GM21619 (cell line): ENCODE measurements around the gene PRSS8.
A peak's percentile ranks its signal among the peaks of the same experiment; 100 is the strongest.
"Not testable (repeated sequence)": the region's sequence is repeated elsewhere in the genome, so short reads cannot be mapped to it uniquely, and the experiment has no call there.

ENCODE experiments used
- ATAC-seq: cut with Tn5 transposase; IDR thresholded peaks from one replicate; pipeline ENCODE4 v1.9.1; 2021; ENCODE audit not compliant: unreplicated experiment

PRSS8 gene

DNA sequence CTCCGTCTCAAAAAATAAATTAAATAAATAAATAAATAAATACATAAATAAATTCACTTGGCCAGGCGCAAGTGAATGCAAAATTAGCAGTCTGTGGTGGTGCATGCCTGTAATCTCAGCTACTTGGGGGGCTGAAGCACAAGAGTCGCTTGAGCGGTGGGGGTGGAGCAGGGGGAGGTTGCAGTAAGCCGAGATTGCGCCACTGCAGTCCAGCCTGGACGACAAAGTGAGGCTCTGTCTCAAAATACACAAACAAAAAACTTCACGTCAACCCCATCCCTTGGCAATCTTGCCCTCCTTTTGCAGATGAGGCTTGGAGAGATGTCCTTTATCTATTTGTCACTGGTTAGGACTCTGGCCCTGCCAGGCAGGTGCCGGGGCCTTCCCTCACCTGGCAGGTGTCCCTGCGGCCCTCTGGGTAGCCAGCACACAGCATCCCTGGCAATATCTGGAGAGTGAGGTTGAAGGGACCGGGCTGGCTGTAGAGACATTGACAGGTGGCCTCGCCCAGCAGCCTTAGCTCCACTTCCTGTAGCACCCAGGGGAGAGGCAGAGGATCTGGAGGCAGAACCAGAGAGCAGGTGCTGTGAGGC lies 10.0 kb upstream of the PRSS8 start:
- ATAC-seq, result no peak

DNA sequence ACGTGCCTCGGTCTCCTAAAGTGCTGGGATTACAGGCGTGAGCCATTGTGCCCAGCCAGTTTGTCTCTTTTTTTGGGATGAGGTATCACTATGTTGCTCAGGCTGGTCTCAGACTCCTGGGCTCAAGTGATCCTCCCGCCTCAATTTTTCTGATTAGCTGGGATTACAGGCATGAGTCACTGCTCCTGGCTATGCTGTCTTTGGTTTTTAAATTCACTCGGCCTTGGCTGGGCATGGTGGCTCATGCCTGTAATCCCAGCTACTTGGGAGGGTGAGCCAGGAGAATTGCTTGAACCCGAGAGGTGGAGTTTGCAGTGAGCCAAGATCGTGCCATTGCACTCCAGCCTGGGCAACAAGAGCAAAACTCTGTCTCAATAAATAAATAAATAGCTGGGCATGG lies 8.9 kb upstream of the PRSS8 start:
- not testable (repeated sequence) for ATAC-seq

- no peak for ATAC-seq
These were observed 8.2 kb upstream of the PRSS8 start for GRCh38 chr16:31143694-31144148.

- no peak for ATAC-seq
These were observed 7.6 kb upstream of the PRSS8 start for GRCh38 chr16:31143011-31143693.

- ATAC-seq, result peak; percentile 80
These were observed 6.8 kb upstream of the PRSS8 start for GRCh38 chr16:31142109-31143010.

DNA sequence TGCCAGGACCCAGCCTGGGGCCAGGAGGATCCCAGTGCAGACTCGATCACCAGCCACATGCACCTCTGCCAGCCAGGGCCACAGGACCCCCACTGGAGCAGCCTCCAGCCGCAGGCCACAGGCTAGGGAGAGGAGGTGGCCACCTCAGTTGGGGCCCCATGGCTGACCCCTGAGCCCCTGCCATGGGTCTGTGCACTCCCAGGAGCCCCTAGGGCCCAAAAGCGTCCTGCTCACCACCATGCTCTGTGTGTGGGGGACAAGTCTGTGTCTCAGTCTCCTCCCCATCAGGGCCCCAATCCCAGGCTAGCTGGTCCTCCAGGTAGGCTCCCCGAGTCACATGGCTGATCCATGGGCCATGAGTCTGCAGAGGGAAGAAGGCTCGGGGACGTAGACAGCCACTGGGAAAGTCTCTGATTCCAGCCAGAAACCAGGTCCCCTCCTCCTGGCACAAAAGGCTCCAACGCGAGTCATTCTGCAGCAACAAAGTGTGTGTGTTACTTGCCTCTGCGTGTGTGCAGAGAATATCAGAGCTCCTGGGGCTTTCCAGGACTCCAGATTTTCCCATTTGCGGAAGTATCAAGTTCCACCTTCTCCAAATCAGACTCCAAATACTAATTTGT lies 6.1 kb upstream of the PRSS8 start:
- no peak for ATAC-seq

- ATAC-seq, result not testable (repeated sequence)
These were observed 5.5 kb upstream of the PRSS8 start for GRCh38 chr16:31141071-31141469.

- no peak for ATAC-seq
These were observed 3.4 kb upstream of the PRSS8 start for GRCh38 chr16:31138621-31139578.

GRCh38 chr16:31136822-31137499 lies 1.4 kb upstream of the PRSS8 start:
- not testable (repeated sequence) for ATAC-seq

DNA sequence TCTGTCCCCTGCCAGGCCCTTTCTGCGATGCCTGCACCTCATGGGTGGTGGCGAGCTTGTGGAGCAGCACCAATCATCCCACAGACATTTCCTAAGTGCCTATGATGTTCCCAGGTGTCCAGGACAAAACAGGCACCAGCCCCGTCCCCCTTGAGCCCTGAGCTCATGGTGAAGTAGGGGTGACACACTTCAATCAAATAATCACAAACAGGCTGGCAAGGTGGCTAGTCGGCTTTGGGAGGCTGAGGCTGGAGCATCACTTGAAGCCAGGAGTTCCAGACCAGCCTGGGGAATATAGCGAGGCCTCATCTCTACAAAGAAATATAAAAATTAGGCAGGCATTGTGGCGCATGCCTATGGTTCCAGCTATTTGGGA lies 748 bp upstream of the PRSS8 start:
- ATAC-seq, result no peak

- ATAC-seq, result no peak
These were observed 647 bp downstream of the PRSS8 start for GRCh38 chr16:31134625-31135534.

DNA sequence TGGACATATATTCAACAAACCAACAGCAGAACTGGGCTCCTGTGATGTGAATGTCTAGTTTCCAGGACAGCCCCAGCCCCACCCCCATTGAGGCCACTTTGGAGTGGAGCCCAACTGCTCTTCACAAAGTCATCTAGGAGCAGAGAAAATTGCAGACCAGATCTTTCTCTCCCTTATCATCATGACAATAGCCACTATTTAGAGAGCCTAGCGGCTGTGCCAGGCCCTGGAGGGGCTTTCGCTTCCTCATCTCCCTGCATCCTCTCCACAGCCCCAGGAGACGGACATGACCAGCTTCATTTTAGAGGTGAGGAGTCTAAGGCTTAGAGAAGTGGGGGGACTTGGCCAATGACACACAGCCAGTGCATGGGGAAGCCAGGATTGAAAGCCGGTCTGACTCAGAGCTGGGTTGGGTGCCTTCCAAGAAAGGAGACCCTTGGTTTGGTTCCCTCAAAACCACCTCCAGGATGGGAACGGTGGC lies 1.4 kb downstream of the PRSS8 start:
- no peak for ATAC-seq

GRCh38 chr16:31133046-31133501 lies 2.5 kb downstream of the PRSS8 start:
- ATAC-seq, result no peak

DNA sequence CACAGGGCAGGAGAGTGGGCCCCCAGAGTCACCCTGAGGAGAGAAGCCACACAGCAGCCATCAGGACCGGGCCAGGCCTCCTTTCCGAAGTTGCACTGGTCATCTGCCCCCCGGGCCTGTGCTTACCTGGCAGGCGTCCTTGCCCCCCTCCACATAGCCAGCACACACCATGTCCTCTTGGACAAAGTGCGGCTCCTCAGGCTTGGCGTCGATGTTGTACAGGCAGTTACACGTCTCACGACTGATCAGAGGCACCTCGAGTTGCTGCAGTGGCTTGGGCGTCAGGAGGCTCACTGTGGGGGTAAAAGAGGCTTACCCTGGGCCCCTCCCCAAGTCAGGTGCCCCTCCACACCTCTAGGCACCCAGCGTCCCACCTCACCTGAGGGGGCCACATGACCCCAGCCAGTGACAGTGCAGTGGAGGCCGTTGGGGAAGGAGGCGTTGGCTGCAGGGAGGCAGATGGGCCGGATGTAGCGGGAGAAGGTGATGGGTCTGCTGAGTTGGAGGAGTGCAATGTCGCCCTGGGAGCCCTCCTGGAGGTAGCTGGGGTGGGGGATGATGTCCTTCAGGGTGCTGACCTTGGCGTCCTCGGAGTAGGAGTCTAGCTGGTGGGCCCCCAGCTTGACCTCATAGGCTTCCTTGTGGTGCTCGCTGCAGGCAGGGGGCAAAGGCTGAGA lies 3.1 kb downstream of the PRSS8 start:
- no peak for ATAC-seq

GRCh38 chr16:31131841-31132271 lies 3.7 kb downstream of the PRSS8 start:
- no peak for ATAC-seq

- ATAC-seq, result no peak
These were observed 4.1 kb downstream of the PRSS8 start for GRCh38 chr16:31131416-31131815.

DNA sequence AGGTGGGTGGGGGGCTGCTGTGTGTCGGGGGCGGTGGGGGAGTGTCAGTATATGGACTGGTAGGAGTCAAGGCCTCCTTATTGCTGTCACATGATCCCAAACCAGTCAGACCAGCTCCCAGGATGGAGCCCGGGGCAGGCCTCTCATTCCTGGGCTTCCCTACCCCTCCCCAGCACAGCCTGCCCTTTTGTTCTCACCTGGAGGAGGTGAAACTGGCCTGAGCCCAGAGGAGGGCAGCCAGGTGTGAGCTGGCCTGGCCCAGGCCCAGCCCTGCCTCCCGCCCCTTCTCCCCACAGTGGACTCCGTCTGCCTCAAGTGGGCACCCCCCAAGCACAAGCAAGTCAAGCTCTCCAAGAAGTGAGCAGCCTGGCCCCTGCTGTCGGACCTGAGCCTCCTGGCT lies 4.6 kb downstream of the PRSS8 start:
- no peak for ATAC-seq
